ENCODE measurements around the gene RAB43.
"Not testable (repeated sequence)": the region's sequence is repeated elsewhere in the genome, so short reads cannot be mapped to it uniquely, and the experiment has no call there.

Gene RAB43

GRCh38 chr3:129121792-129122411 lies at the start of gene RAB43:
Gene RAB43 (minus strand): TSS chr3:129121804. CDS start chr3:129121489, 315 bp downstream.
- peak; percentile 85 to 96 (median 92) for DNase-seq

- DNase-seq: no peak
Observed at GRCh38 chr3:129166579-129167332, 45.2 kb upstream of the RAB43 start.

- not testable (repeated sequence) for DNase-seq
Observed at GRCh38 chr3:129165594-129165993, 44.0 kb upstream of the RAB43 start.

GRCh38 chr3:129164500-129164899 lies 42.9 kb upstream of the RAB43 start:
- DNase-seq: no peak

GRCh38 chr3:129162729-129163579 lies 41.4 kb upstream of the RAB43 start:
- no peak for DNase-seq

GRCh38 chr3:129161860-129162271 lies 40.3 kb upstream of the RAB43 start:
- DNase-seq: peak in 2 of 6 experiments; percentile 9 to 28

GRCh38 chr3:129160891-129161859 lies 39.6 kb upstream of the RAB43 start, which contains the start of gene ISY1:
Gene ISY1 (minus strand): TSS chr3:129161063. CDS start chr3:129160975, 88 bp downstream.
- peak; percentile 83 to 93 (median 86) for DNase-seq

GRCh38 chr3:129144786-129145185 lies 23.2 kb upstream of the RAB43 start:
- DNase-seq: no peak

- not testable (repeated sequence) for DNase-seq
Observed at GRCh38 chr3:129141011-129141410, 19.4 kb upstream of the RAB43 start.

GRCh38 chr3:129139911-129140310 lies 18.3 kb upstream of the RAB43 start:
- DNase-seq: no peak

GRCh38 chr3:129136275-129136674 lies 14.7 kb upstream of the RAB43 start:
- not testable (repeated sequence) for DNase-seq

- DNase-seq: peak in 1 of 6 experiments; percentile 22
Observed at GRCh38 chr3:129132097-129132866, 10.7 kb upstream of the RAB43 start.

- DNase-seq: no peak
Observed at GRCh38 chr3:129131465-129132088, 10.0 kb upstream of the RAB43 start.

- DNase-seq: no peak
Observed at GRCh38 chr3:129130291-129130813, 8.7 kb upstream of the RAB43 start.

GRCh38 chr3:129128357-129129155 lies 7.0 kb upstream of the RAB43 start:
- no peak for DNase-seq

GRCh38 chr3:129126726-129127280 lies 5.2 kb upstream of the RAB43 start:
- DNase-seq: no peak

GRCh38 chr3:129123314-129124060 lies 1.9 kb upstream of the RAB43 start:
- DNase-seq: peak in 4 of 6 experiments; percentile 7 to 20 (median 13)

- DNase-seq: peak in 2 of 6 experiments; percentile 32
Observed at GRCh38 chr3:129122412-129123011, 908 bp upstream of the RAB43 start.
